Measurements from ENCODE around the gene C19orf25. TPM values are rescaled to one million over a fixed set of nuclear protein-coding genes. Genes with fewer than 3 reads are reported as not detected.

C19orf25 gene
- total RNA-seq, 4 donors from 2014 or later: 35.5 to 68.5 (median 61.9) TPM

GRCh38 chr19:1424192-1424955 is 54.6 kb downstream of the C19orf25 start:
- TF ChIP-seq, protein P1, sequence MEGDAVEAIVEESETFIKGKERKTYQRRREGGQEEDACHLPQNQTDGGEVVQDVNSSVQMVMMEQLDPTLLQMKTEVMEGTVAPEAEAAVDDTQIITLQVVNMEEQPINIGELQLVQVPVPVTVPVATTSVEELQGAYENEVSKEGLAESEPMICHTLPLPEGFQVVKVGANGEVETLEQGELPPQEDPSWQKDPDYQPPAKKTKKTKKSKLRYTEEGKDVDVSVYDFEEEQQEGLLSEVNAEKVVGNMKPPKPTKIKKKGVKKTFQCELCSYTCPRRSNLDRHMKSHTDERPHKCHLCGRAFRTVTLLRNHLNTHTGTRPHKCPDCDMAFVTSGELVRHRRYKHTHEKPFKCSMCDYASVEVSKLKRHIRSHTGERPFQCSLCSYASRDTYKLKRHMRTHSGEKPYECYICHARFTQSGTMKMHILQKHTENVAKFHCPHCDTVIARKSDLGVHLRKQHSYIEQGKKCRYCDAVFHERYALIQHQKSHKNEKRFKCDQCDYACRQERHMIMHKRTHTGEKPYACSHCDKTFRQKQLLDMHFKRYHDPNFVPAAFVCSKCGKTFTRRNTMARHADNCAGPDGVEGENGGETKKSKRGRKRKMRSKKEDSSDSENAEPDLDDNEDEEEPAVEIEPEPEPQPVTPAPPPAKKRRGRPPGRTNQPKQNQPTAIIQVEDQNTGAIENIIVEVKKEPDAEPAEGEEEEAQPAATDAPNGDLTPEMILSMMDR (IDR thresholded peaks at IDR 0.05): no peak
- no peak for TF ChIP-seq POLR2A (IDR thresholded peaks at IDR 0.05)
- H3K27me3 ChIP-seq: no peaks in the 10 kb centered on the region
- peaks cover 0 to 7% (median 1%) of the 10 kb centered on the region in 4 donors for H3K4me1 ChIP-seq
- H3K36me3 ChIP-seq: peaks cover 0 to 86% (median 0%) of the 10 kb centered on the region in 3 donors
- no peaks in the 10 kb centered on the region for H3K9me3 ChIP-seq
- no peak overlapping the region for H3K27ac ChIP-seq
- no peak for DNase-seq
- no peak overlapping the region for H3K4me3 ChIP-seq

- Histone ChIP-seq H3K4me1 (peaks cover 0 to 12% (median 1%) of the 10 kb centered on the region in 4 donors), H3K4me3 (no peak overlapping the region), H3K36me3 (peaks cover 0 to 86% (median 0%) of the 10 kb centered on the region in 3 donors), H3K27ac (no peak overlapping the region), H3K9me3 (no peaks in the 10 kb centered on the region), H3K27me3 (no peaks in the 10 kb centered on the region)
- DNase-seq: no peak
- no peak for TF ChIP-seq POLR2A (IDR thresholded peaks at IDR 0.05)
- TF ChIP-seq, protein P1 (IDR thresholded peaks at IDR 0.05): no peak
Measured at GRCh38 chr19:1423436-1424191, 55.4 kb downstream of the C19orf25 start.

Other genes starting within 250 kb of the C19orf25 start
- 1 to 10 TPM in 1 of 4 donors, not detected in 3; 1.9 TPM for gene CBARP, start 241.2 kb downstream of the C19orf25 start, total RNA-seq
- 100 to 1,000 TPM in 3 of 4 donors, 10 to 100 TPM in 1; 88.3 to 299 (median 206) TPM for gene ATP5F1D, start 237.5 kb downstream of the C19orf25 start, total RNA-seq
- 100 to 1,000 TPM in 1 of 4 donors, 10 to 100 TPM in 3; 34.7 to 205 (median 98.9) TPM for gene MIDN, start 230.6 kb downstream of the C19orf25 start, total RNA-seq
- 100 to 1,000 TPM; 258 to 623 (median 458) TPM for gene CIRBP, start 209.9 kb downstream of the C19orf25 start, total RNA-seq
- gene FAM174C, start 203.7 kb downstream of the C19orf25 start, total RNA-seq: 10 to 100 TPM; 39.6 to 87.7 (median 80.0) TPM
- gene EFNA2, start 193.3 kb downstream of the C19orf25 start, total RNA-seq: 10 to 100 TPM; 21.5 to 34.1 (median 32.3) TPM
- 100 to 1,000 TPM in 3 of 4 donors, 10 to 100 TPM in 1; 99.9 to 165 (median 156) TPM for gene NDUFS7, start 95.3 kb downstream of the C19orf25 start, total RNA-seq
- gene GAMT, start 77.7 kb downstream of the C19orf25 start, total RNA-seq: 1 to 10 TPM in 2 of 4 donors, not detected in 2; 2.5 to 3.1 TPM
- gene DAZAP1, start 71.6 kb downstream of the C19orf25 start, total RNA-seq: 10 to 100 TPM; 37.5 to 90.9 (median 58.2) TPM
- 1,000 to 10,000 TPM; 1,044 to 1,915 (median 1,354) TPM for gene RPS15, start 40.8 kb downstream of the C19orf25 start, total RNA-seq
- gene APC2, start 29.1 kb downstream of the C19orf25 start, total RNA-seq: under 1 TPM in 3 of 4 donors, not detected in 1; 0.18 to 0.76 (median 0.27) TPM
- gene PCSK4, start 11.1 kb upstream of the C19orf25 start, total RNA-seq: 10 to 100 TPM in 3 of 4 donors, 1 to 10 TPM in 1; 7.7 to 14.6 (median 12.1) TPM
- 100 to 1,000 TPM in 3 of 4 donors, 1 to 10 TPM in 1; 7.4 to 167 (median 162) TPM for gene REEP6, start 12.0 kb upstream of the C19orf25 start, total RNA-seq
- gene ADAMTSL5, start 33.8 kb upstream of the C19orf25 start, total RNA-seq: 10 to 100 TPM in 3 of 4 donors, 1 to 10 TPM in 1; 5.0 to 31.5 (median 25.2) TPM
- not detected for gene PLK5, start 44.9 kb upstream of the C19orf25 start, total RNA-seq
- 10 to 100 TPM; 11.6 to 20.0 (median 15.6) TPM for gene MEX3D, start 89.1 kb upstream of the C19orf25 start, total RNA-seq
- 100 to 1,000 TPM in 1 of 4 donors, 10 to 100 TPM in 3; 58.7 to 110 (median 81.6) TPM for gene MBD3, start 113.7 kb upstream of the C19orf25 start, total RNA-seq
- 100 to 1,000 TPM in 1 of 4 donors, 10 to 100 TPM in 3; 59.8 to 122 (median 94.3) TPM for gene UQCR11, start 126.2 kb upstream of the C19orf25 start, total RNA-seq
- 100 to 1,000 TPM in 1 of 4 donors, 10 to 100 TPM in 3; 49.2 to 112 (median 80.3) TPM for gene TCF3, start 173.4 kb upstream of the C19orf25 start, total RNA-seq

Data from Peyer's patch (tissue), 4 donors.